Stimulated activated CD4-positive, alpha-beta T cell treated with anti-CD3 and anti-CD28 coated beads, Interleukin-1b, Interleukin-23, amount 100 ng/mL, for 1 hour (primary cell): Measurements from ENCODE around the gene PSENEN.
"Not testable (repeated sequence)": the region's sequence is repeated elsewhere in the genome, so short reads cannot be mapped to it uniquely, and the experiment has no call there.

Experiments
- DNase-seq, 2 donors: peaks; one replicate each; pipeline ENCODE4 v3.0.0-alpha.2; 2020; ENCODE audit warnings: low read depth in 2 of 2

Gene PSENEN

GRCh38 chr19:35751839-35752745 lies 6.6 kb downstream of the PSENEN start:
- no peak for DNase-seq

- no peak for DNase-seq
These were observed 7.4 kb downstream of the PSENEN start for GRCh38 chr19:35752746-35753350.

- no peak for DNase-seq
These were observed 8.4 kb downstream of the PSENEN start for GRCh38 chr19:35753634-35754369.

GRCh38 chr19:35754370-35755130 lies 9.1 kb downstream of the PSENEN start:
- DNase-seq: no peak

- no peak for DNase-seq
These were observed 9.7 kb downstream of the PSENEN start for GRCh38 chr19:35755131-35755549.

- peak in 1 of 2 donors; percentile 32 for DNase-seq
These were observed 10.3 kb downstream of the PSENEN start for GRCh38 chr19:35755550-35756376.

GRCh38 chr19:35756377-35757230 lies 11.2 kb downstream of the PSENEN start, which contains the start of gene HSPB6:
Gene HSPB6, minus strand, starts transcription at chr19:35757029. Its CDS starts 21 bp downstream, at chr19:35757008.
- DNase-seq: no peak

GRCh38 chr19:35757231-35757748 lies 11.8 kb downstream of the PSENEN start:
- no peak for DNase-seq

GRCh38 chr19:35757749-35758608 lies 12.5 kb downstream of the PSENEN start, which contains the start of gene PROSER3:
Gene PROSER3, plus strand, starts transcription at chr19:35758176. Its CDS starts 40 bp downstream, at chr19:35758216.
- DNase-seq: peak; percentile 93 to 95

GRCh38 chr19:35759697-35760096 lies 14.2 kb downstream of the PSENEN start:
- no peak for DNase-seq

- no peak for DNase-seq
These were observed 15.4 kb downstream of the PSENEN start for GRCh38 chr19:35760711-35761349.

- no peak for DNase-seq
These were observed 19.2 kb downstream of the PSENEN start for GRCh38 chr19:35764432-35765315.

- DNase-seq: no peak
These were observed 21.2 kb downstream of the PSENEN start for GRCh38 chr19:35766571-35767104.

- no peak for DNase-seq
These were observed 22.0 kb downstream of the PSENEN start for GRCh38 chr19:35767288-35768081.

GRCh38 chr19:35768082-35768421 lies 22.6 kb downstream of the PSENEN start:
- no peak for DNase-seq

GRCh38 chr19:35772362-35772761 lies 26.9 kb downstream of the PSENEN start:
- not testable (repeated sequence) for DNase-seq
